ENCODE data around the gene NDE1. TPM values are rescaled to one million over a fixed set of nuclear protein-coding genes. Genes with fewer than 3 reads are reported as not detected.

NDE1 gene
- total and polyA plus RNA-seq, 2 of the 8 experiments (the other 6 are each of a cell fraction or from before 2014, with no cell fraction given), result 13.3 to 41.3 TPM

DNA sequence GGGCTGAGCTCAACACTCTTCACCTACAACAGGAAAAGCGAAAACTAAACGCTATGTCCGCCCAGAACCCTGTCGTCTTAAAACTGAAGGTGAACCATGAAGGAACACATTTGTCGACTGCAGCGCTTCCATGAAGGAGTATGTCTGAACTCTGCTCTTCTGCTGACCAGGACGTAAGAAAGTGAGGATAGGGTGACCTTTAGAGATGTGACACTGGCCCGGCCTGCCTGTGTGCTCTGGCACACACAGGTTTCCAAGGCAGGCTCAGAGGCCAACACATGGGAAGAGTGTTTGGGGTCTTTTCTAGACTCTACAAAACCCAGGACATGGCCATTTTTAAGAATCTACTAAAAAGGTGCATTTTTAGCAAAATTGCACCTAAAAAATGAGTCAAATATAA lies 28.2 kb upstream of the NDE1 start:
- Histone ChIP-seq H3K4me3 (ENCODE audit: extremely low read depth in 1 of 4, insufficient read depth in 2 of 4, low read depth in 3 of 4, low read length in 4 of 4) (no peak overlapping the region), H3K27me3 (replicated peaks in 1 of 4; ENCODE audit: control insufficient read depth in 3 of 4, extremely low read depth in 1 of 4, insufficient read depth in 3 of 4, low read length in 3 of 4) (no peaks in the 10 kb centered on the region), H3K9me3 (ENCODE audit: insufficient read depth in 2 of 2, low read depth in 1 of 2, low read length in 1 of 2) (no peaks in the 10 kb centered on the region), H4K91ac (replicated peaks; ENCODE audit: insufficient read length, low read length) (no peak overlapping the region), H2AK5ac (ENCODE audit: low read depth, low read length) (no peak overlapping the region), H2BK12ac (ENCODE audit: low read depth, low read length) (no peak overlapping the region), H3K9ac (replicated peaks in 1 of 4; ENCODE audit: extremely low read depth in 1 of 4, low read depth in 3 of 4, low read length in 3 of 4) (no peak overlapping the region), H3K4ac (replicated peaks; ENCODE audit: insufficient read length, low read depth, low read length) (no peak overlapping the region), H4K20me1 (replicated peaks in 1 of 2; ENCODE audit: control insufficient read depth in 1 of 2, insufficient read depth in 2 of 2, low read length in 2 of 2) (peaks cover 0 to 2% of the 10 kb centered on the region in 2 experiments), H3K36me3 (ENCODE audit: control insufficient read depth in 2 of 4, insufficient read depth in 4 of 4, low read length in 3 of 4) (peaks cover 10 to 48% (median 44%) of the 10 kb centered on the region in 4 experiments), H3K18ac (ENCODE audit: extremely low read depth, low read length) (no peak overlapping the region), H3K4me1 (replicated peaks in 1 of 4; ENCODE audit: control insufficient read depth in 3 of 4, insufficient read depth in 4 of 4, low read length in 3 of 4) (no peaks in the 10 kb centered on the region), H2BK120ac (replicated peaks; ENCODE audit: low read depth, low read length) (no peak overlapping the region), H3K4me2 (ENCODE audit: insufficient read depth in 1 of 2, low read depth in 2 of 2, low read length in 2 of 2) (no peak overlapping the region), H3K79me1 (ENCODE audit: low read depth, low read length) (no peaks in the 10 kb centered on the region), H3K23ac (ENCODE audit: insufficient read length) (no peak overlapping the region), H4K5ac (ENCODE audit: insufficient read length, low read depth, low read length) (no peak overlapping the region), H2BK20ac (ENCODE audit: low read length) (no peak overlapping the region), H3K14ac (ENCODE audit: insufficient read length) (no peak overlapping the region), H3K23me2 (ENCODE audit: low read depth, low read length) (no peaks in the 10 kb centered on the region), H3K56ac (replicated peaks; ENCODE audit: insufficient read length, low read depth, low read length) (no peak overlapping the region), H3K79me2 (ENCODE audit: control insufficient read depth in 1 of 2, insufficient read depth in 2 of 2, low read length in 2 of 2) (no peaks in the 10 kb centered on the region), H2BK5ac (ENCODE audit: low read depth, low read length) (no peak overlapping the region), H3K27ac (ENCODE audit: low read depth, low read length) (no peak overlapping the region), H2AFZ (ENCODE audit: low read length) (no peak overlapping the region), H4K8ac (ENCODE audit: extremely low read depth, insufficient read depth, low read length) (no peak overlapping the region), H2BK15ac (ENCODE audit: low read length) (no peak overlapping the region)
- DNase-seq (ENCODE audit: low read depth in 1 of 2, low spot score in 2 of 2) (no peak), FAIRE-seq (no peak)
- CTCF ChIA-PET (ENCODE audit: partially characterized antibody), result interaction anchor here (0.6 kb wide), 1 partner anchor 142 kb away, joined by 3 read pairs; no protein-coding TSS in a partner anchor
- 85% methylated on average over 8 of the region's 8 CpGs; no CpG with 5 or more reads in 1 of the 2 experiments for WGBS, 2 experiments (ENCODE audit: extremely low coverage in 1 of 2, insufficient coverage in 1 of 2, insufficient read length in 1 of 2, insufficient replicate concordance in 2 of 2, low coverage in 1 of 2, low lambda C conversion rate in 2 of 2, missing lambda C conversion rate in 1 of 2)
- POLR2A ChIA-PET (ENCODE audit: partially characterized antibody), result no interaction called here
- TF ChIP-seq CBX8 (IDR thresholded peaks at IDR 0.05; ENCODE audit: borderline replicate concordance, low read depth, low read length) (no peak), POLR2AphosphoS5 (IDR thresholded peaks at IDR 0.05; ENCODE audit: low read depth, low read length) (no peak), EZH2 (IDR thresholded peaks at IDR 0.05; ENCODE audit: low read depth, low read length, severe bottlenecking) (no peak), RBBP5 (IDR thresholded peaks at IDR 0.05; ENCODE audit: borderline replicate concordance, low read depth, low read length) (no peak)

Data from H1 (cell line).